Muscle layer of duodenum (tissue), 2 donors: Measurements from ENCODE around the gene DAPK3.
"Not testable (repeated sequence)": the region's sequence is repeated elsewhere in the genome, so short reads cannot be mapped to it uniquely, and the experiment has no call there.

ENCODE experiments used
- H3K27ac ChIP-seq: one replicate; pipeline ENCODE4 v1.7.0; 2013; ENCODE audit warnings: mild to moderate bottlenecking, low read length
- H3K27me3 ChIP-seq: one replicate; pipeline ENCODE4 v1.7.0; 2013; ENCODE audit warnings: low read depth, mild to moderate bottlenecking, control low read depth, low read length
- H3K36me3 ChIP-seq, 2 donors: one replicate each; pipeline ENCODE4 v1.7.0; 2013; ENCODE audit warnings: low read length in 2 of 2, control low read depth in 1 of 2, mild to moderate bottlenecking in 1 of 2; ENCODE audit not compliant: insufficient read depth in 2 of 2, control insufficient read depth in 1 of 2
- H3K4me1 ChIP-seq, 2 donors: one replicate each; pipeline ENCODE4 v1.7.0; 2013; ENCODE audit warnings: low read length in 2 of 2, mild to moderate bottlenecking in 2 of 2, control low read depth in 1 of 2, moderate library complexity in 1 of 2; ENCODE audit not compliant: insufficient read depth in 2 of 2, control insufficient read depth in 1 of 2
- H3K4me3 ChIP-seq, 2 donors: one replicate each; pipeline ENCODE4 v1.7.0; 2013; ENCODE audit warnings: low read length in 2 of 2, low read depth in 1 of 2, mild to moderate bottlenecking in 1 of 2
- H3K9me3 ChIP-seq, 2 donors: one replicate each; pipeline ENCODE4 v1.7.0; 2013; ENCODE audit warnings: low read length in 2 of 2, control low read depth in 1 of 2, mild to moderate bottlenecking in 1 of 2; ENCODE audit not compliant: control insufficient read depth in 1 of 2
- donor health status: healthy.

DAPK3 gene

GRCh38 chr19:3961007-3961406 lies 9.9 kb downstream of the DAPK3 start:
- peaks cover 35 to 77% of the 10 kb centered on the region in 2 donors for H3K36me3 ChIP-seq

GRCh38 chr19:3959766-3960131 lies 11.2 kb downstream of the DAPK3 start:
- Histone ChIP-seq H3K4me1 (no peaks in the 10 kb centered on the region), H3K27me3 (no peaks in the 10 kb centered on the region), H3K9me3 (no peaks in the 10 kb centered on the region), H3K27ac (no peak overlapping the region), H3K4me3 (no peak overlapping the region), H3K36me3 (peaks cover 32 to 74% of the 10 kb centered on the region in 2 donors)

More at GRCh38 chr19:3961007-3961406, 9.9 kb downstream of the DAPK3 start:
- Histone ChIP-seq H3K9me3 (no peaks in the 10 kb centered on the region), H3K4me3 (no peak overlapping the region), H3K4me1 (peaks cover 0 to 6% of the 10 kb centered on the region in 2 donors), H3K27ac (no peak overlapping the region), H3K27me3 (no peaks in the 10 kb centered on the region)

DNA sequence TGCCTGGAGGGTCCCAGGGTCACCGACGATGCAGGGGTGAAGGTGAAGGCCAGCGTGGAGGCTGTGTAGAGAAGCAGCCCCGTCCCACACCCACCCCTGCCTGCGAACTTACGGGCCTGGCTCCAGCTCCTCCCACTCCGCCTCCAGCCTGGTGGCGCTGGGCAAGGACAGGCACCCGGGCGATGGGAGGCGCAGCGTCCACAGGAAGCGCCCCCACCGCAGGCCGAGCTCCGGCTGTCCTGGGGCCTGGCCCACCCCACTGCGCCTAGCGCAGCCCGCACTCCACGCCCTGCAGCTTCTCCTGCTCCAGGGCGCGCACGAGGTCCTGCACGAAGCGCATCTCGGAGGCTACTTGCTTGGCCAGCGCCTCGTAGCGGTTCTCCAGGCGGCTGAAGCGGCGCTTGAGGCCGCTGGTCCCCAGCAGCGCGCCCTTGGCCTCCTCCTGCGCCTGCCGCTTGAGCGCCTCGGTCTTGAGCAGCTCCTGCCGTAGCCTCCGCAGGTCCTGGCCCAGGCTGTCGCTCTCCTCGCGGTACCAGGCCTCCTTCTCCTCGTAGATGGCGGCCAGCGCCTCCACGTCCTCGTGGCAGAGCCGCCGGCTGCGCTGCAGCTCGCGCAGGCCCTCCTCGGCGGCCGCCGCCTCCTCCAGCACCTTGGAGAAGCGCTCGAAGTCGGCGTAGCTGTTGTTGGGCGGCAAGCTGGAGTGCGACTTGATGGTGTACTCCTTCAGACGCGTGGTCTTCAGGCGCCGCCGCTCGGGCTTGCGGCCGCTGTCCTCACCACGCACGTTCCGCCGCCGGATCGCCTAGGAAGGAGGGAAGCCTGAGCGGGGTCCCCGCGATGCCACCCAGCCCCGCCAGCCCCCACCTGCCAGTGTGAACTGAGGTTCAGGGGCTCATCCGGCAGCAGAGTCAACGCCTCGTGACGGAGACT lies 11.8 kb downstream of the DAPK3 start:
- Histone ChIP-seq H3K9me3 (no peaks in the 10 kb centered on the region), H3K4me3 (no peak overlapping the region), H3K27ac (no peak overlapping the region), H3K36me3 (peaks cover 32 to 68% of the 10 kb centered on the region in 2 donors), H3K4me1 (no peaks in the 10 kb centered on the region), H3K27me3 (no peaks in the 10 kb centered on the region)

- peaks cover 13 to 36% of the 10 kb centered on the region in 2 donors for H3K36me3 ChIP-seq
- no peaks in the 10 kb centered on the region for H3K9me3 ChIP-seq
- H3K4me3 ChIP-seq: no peak overlapping the region
- no peaks in the 10 kb centered on the region for H3K27me3 ChIP-seq
- peaks cover 0 to 16% of the 10 kb centered on the region in 2 donors for H3K4me1 ChIP-seq
- no peak overlapping the region for H3K27ac ChIP-seq
These were observed 15.2 kb downstream of the DAPK3 start for GRCh38 chr19:3955688-3956087.

GRCh38 chr19:3955276-3955675 lies 15.6 kb downstream of the DAPK3 start:
- H3K4me3 ChIP-seq, H3K9me3 ChIP-seq, H3K27ac ChIP-seq, H3K27me3 ChIP-seq: not testable (repeated sequence)
- peaks cover 0 to 19% of the 10 kb centered on the region in 2 donors for H3K4me1 ChIP-seq
- peaks cover 8 to 32% of the 10 kb centered on the region in 2 donors for H3K36me3 ChIP-seq

- no peaks in the 10 kb centered on the region for H3K27me3 ChIP-seq
- H3K9me3 ChIP-seq: no peaks in the 10 kb centered on the region
- no peak overlapping the region for H3K27ac ChIP-seq
- H3K4me3 ChIP-seq: no peak overlapping the region
- H3K36me3 ChIP-seq: peaks cover 2 to 21% of the 10 kb centered on the region in 2 donors
- H3K4me1 ChIP-seq: peaks cover 0 to 19% of the 10 kb centered on the region in 2 donors
These were observed 16.8 kb downstream of the DAPK3 start for GRCh38 chr19:3954107-3954506.

GRCh38 chr19:3952755-3953276 lies 18.1 kb downstream of the DAPK3 start:
- H3K27me3 ChIP-seq, H3K4me3 ChIP-seq, H3K27ac ChIP-seq, H3K9me3 ChIP-seq, H3K36me3 ChIP-seq: not testable (repeated sequence)
- H3K4me1 ChIP-seq: peaks cover 0 to 19% of the 10 kb centered on the region in 2 donors

DNA sequence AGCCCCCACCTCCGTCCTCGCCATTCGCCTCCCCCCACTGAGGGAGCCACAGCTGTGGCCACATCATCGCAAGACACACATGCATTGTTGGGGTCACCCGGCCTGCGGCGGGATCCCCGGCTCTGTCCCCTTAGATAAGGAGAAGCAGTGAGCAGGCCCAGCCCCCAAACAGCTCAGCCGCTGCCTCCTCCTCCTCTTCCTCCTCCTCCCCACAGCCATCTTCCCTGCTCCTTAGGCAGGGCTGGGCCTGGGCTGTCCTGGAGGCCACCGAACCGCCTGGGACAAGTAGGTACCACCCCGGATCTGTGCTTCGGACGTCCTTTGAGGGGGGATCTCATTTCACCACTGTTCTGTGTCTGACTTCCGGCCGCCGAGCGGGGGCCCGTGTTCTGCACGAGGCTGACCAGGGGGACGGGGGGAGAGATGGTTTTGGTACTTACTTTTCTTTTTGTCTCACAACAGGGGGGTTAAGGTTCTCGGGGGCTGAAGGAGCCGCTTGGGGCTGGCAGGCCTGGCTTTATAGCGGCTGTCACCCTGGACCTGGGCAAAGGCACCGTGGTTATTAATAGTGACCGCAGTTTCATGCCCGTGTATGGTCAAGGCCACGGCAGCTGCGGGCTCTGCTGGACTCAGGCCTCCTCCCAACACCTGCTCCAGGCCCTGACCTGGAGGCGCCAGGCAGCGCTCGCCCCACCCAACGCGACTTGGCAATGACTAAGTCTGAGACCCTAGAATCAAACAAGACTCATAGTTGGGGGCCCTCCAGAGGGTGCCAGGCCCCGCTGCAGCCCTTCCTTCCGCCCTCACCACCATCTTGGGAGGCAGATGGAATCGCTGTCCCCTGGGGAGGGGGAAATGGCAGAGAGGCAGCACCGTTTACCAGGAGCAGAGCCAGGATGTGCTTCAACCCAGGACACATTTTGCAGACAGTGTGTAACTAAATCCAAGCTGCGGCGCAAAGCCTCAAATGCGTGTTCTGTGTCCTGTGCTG lies 19.7 kb downstream of the DAPK3 start:
- Histone ChIP-seq H3K4me1 (peaks cover 0 to 19% of the 10 kb centered on the region in 2 donors), H3K27me3 (no peaks in the 10 kb centered on the region), H3K4me3 (peak overlapping the region; percentile 13 to 28), H3K27ac (peak overlapping the region; percentile 23), H3K36me3 (peaks cover 0 to 6% of the 10 kb centered on the region in 2 donors), H3K9me3 (no peaks in the 10 kb centered on the region)

DNA sequence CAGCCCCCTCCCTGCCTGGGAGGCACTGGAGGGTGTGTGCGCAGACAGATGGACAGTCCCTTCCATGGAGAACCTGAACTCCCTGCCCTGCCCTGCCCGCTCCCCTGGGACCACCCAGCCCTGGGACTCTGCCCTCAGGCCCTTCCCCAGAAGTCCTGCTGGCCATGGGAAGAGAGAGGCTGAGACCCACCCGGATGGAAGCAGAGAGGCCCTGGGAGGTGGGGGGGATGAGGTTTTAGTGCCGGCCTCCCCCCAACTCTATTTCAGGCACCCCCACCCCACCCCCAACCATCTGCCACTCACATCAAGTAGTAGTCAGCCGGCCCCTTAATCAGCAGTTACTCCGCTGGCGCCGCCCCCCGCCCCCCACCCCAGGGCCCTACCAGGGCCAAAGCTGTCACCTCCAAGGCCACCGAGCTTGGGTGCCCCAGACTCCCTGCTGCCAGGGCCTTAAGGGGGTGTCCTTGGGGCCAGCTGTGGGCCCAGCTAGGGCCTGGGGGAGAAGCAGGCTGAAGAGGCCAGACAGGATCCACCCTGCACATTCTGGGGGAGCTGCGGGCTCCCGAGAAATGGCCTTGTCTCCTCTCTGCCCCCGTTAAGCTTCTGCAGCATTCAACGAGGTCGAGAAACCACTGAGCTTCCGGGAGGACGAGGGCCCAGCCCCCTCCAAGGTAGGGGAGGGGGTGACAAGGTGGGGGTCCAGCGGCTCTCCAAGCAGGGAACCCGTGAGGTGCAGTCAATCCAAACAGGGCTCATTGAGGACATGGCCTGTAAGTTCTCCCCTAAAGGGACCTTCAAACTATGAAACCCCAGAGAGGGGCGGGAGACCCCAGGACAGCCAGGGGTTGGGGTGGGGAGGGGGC lies 20.7 kb downstream of the DAPK3 start:
- no peak overlapping the region for H3K4me3 ChIP-seq
- H3K27me3 ChIP-seq: no peaks in the 10 kb centered on the region
- H3K9me3 ChIP-seq: no peaks in the 10 kb centered on the region
- H3K27ac ChIP-seq: no peak overlapping the region
- no peaks in the 10 kb centered on the region for H3K36me3 ChIP-seq
- H3K4me1 ChIP-seq: peaks cover 0 to 19% of the 10 kb centered on the region in 2 donors

- no peak overlapping the region for H3K4me3 ChIP-seq
- no peak overlapping the region for H3K27ac ChIP-seq
- H3K36me3 ChIP-seq: no peaks in the 10 kb centered on the region
- no peaks in the 10 kb centered on the region for H3K27me3 ChIP-seq
- peaks cover 0 to 19% of the 10 kb centered on the region in 2 donors for H3K4me1 ChIP-seq
- H3K9me3 ChIP-seq: no peaks in the 10 kb centered on the region
These were observed 21.6 kb downstream of the DAPK3 start for GRCh38 chr19:3949294-3949693.
